ENCODE data around the gene TMEM95.

GRCh38 chr17:7311110-7311705 is 43.7 kb upstream of the TMEM95 start:
- TF ChIP-seq CTCF (optimal IDR thresholded peaks at IDR 0.05 in 1 of 3, IDR thresholded peaks at IDR 0.05 in 1 of 3, conservative IDR thresholded peaks at IDR 0.05 in 1 of 3; ENCODE audit: extremely low read depth in 1 of 3, insufficient read depth in 2 of 3, low read length in 3 of 3) = no peak
- TF ChIP-seq EZH2 (IDR thresholded peaks at IDR 0.05; ENCODE audit: low read length) = no peak

Data from keratinocyte (primary cell).